22Rv1 (cell line): ENCODE data around the gene MTHFD1L.

ENCODE experiments used
- CTCF ChIP-seq: fragments of 450-650 bp; IDR thresholded peaks from 2 replicates; pipeline ENCODE4 v1.5.1; 2017; ENCODE audit warnings: mild to moderate bottlenecking
- ZFX ChIP-seq: fragments of 450-650 bp; IDR thresholded peaks from 2 replicates; pipeline ENCODE4 v1.6.1; 2017; ENCODE audit warnings: antibody characterized with exemption, borderline replicate concordance

- TF ChIP-seq ZFX (no peak), CTCF (no peak)
Measured at GRCh38 chr6:151112130-151112529, 246.6 kb downstream of the MTHFD1L start.
